HEK293 (cell line): ENCODE measurements around the gene OSBPL10.

Experiments used
- HOXA7 ChIP-seq: sonication (generic); formaldehyde crosslinking; IDR thresholded peaks from 2 replicates; pipeline ENCODE4 v1.8.1; 2022; ENCODE audit warnings: missing genetic modification reagents, borderline replicate concordance
- TRIM28 ChIP-seq: IDR thresholded peaks from 2 replicates; pipeline ENCODE4 v1.6.1; 2011; ENCODE audit warnings: low read length, control low read depth, borderline replicate concordance
- ZBTB7A ChIP-seq: fragments of 450-650 bp; formaldehyde crosslinking; IDR thresholded peaks from 2 replicates; pipeline ENCODE4 v1.5.1; 2016; ENCODE audit warnings: low read depth, missing biosample characterization, missing genetic modification characterization
- ZNF274 ChIP-seq, 2 experiments: fragments of 200-500 bp in 1 of 2; fragments of 450-650 bp in 1 of 2; sonication (Bioruptor generic) in 1 of 2; formaldehyde crosslinking in 1 of 2; IDR thresholded peaks; 2 replicates each; pipeline versions ENCODE4 v1.5.1 to v1.6.1; 2014 to 2016; ENCODE audit warnings: borderline replicate concordance in 1 of 2, inconsistent platforms in 1 of 2, low read length in 1 of 2, missing biosample characterization in 1 of 2, missing genetic modification characterization in 1 of 2
- ZNF335 ChIP-seq: fragments of 450-650 bp; formaldehyde crosslinking; conservative IDR thresholded peaks from 2 replicates; pipeline ENCODE4 v1.5.1; 2016; ENCODE audit warnings: missing biosample characterization, missing genetic modification characterization
- ZNF501 ChIP-seq: fragments of 450-650 bp; formaldehyde crosslinking; IDR thresholded peaks from 2 replicates; pipeline ENCODE4 v1.5.1; 2016; ENCODE audit warnings: missing biosample characterization, missing genetic modification characterization
- ZNF624 ChIP-seq: fragments of 450-650 bp; formaldehyde crosslinking; IDR thresholded peaks from 2 replicates; pipeline ENCODE4 v1.5.1; 2017; ENCODE audit warnings: missing biosample characterization, missing genetic modification characterization
- ZNF76 ChIP-seq: fragments of 450-650 bp; formaldehyde crosslinking; IDR thresholded peaks from 2 replicates; pipeline ENCODE4; 2016; ENCODE audit warnings: low read depth, missing biosample characterization, missing genetic modification characterization, borderline replicate concordance
- TF ChIP-seq, protein P1 (sequence below): fragments of 450-650 bp; formaldehyde crosslinking; IDR thresholded peaks from 2 replicates; pipeline ENCODE4 v1.5.1; 2017; ENCODE audit warnings: missing biosample characterization, missing genetic modification characterization
- TF ChIP-seq, protein P2 (sequence below): fragments of 450-650 bp; formaldehyde crosslinking; IDR thresholded peaks from 2 replicates; pipeline ENCODE4 v1.5.1; 2016; ENCODE audit warnings: missing biosample characterization, missing genetic modification characterization
- TF ChIP-seq, protein P3 (sequence below): fragments of 450-650 bp; formaldehyde crosslinking; IDR thresholded peaks from 2 replicates; pipeline ENCODE4 v1.5.1; 2016; ENCODE audit warnings: missing biosample characterization, missing genetic modification characterization

DNA sequence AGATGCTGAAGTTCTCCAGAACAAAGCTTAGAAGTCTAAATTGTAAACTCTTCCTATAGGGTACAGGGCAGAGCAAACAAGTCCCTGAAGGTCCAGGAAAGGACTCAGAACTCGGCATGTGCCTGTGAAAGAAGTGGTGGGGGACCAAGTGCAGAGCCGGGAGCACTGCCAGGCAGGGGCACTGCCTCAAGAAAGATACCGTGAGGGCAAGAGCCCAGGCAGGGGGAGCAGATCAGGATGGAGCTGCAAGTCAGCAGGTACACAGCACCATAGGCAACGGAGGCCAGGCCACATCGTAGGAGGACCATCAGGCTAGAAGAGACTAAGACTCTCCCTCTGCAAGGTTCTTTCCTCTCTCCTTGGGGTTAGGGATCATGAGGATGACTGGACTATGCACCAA is 191.6 kb downstream of the OSBPL10 start:
- TF ChIP-seq HOXA7 (CRISPR knock-in tag) (no peak), ZNF76 (tag by site-specific recombination) (no peak), ZNF335 (tag by site-specific recombination) (no peak), ZNF274 (IDR thresholded peaks at IDR 0.05; ENCODE audit: low read length) (no peak), ZNF274 (tag by site-specific recombination; IDR thresholded peaks at IDR 0.05; ENCODE audit: borderline replicate concordance) (no peak), ZNF624 (tag by site-specific recombination) (no peak), TRIM28 (no peak), ZBTB7A (no peak), ZNF501 (tag by site-specific recombination) (no peak)
- TF ChIP-seq, protein P1, sequence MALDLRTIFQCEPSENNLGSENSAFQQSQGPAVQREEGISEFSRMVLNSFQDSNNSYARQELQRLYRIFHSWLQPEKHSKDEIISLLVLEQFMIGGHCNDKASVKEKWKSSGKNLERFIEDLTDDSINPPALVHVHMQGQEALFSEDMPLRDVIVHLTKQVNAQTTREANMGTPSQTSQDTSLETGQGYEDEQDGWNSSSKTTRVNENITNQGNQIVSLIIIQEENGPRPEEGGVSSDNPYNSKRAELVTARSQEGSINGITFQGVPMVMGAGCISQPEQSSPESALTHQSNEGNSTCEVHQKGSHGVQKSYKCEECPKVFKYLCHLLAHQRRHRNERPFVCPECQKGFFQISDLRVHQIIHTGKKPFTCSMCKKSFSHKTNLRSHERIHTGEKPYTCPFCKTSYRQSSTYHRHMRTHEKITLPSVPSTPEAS (tag by site-specific recombination), result no peak
- TF ChIP-seq, protein P2, sequence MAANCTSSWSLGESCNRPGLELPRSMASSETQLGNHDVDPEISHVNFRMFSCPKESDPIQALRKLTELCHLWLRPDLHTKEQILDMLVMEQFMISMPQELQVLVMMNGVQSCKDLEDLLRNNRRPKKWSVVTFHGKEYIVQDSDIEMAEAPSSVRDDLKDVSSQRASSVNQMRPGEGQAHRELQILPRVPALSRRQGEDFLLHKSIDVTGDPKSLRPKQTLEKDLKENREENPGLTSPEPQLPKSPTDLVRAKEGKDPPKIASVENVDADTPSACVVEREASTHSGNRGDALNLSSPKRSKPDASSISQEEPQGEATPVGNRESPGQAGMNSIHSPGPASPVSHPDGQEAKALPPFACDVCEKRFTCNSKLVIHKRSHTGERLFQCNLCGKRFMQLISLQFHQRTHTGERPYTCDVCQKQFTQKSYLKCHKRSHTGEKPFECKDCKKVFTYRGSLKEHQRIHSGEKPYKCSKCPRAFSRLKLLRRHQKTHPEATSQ, result no peak
- TF ChIP-seq, protein P3, sequence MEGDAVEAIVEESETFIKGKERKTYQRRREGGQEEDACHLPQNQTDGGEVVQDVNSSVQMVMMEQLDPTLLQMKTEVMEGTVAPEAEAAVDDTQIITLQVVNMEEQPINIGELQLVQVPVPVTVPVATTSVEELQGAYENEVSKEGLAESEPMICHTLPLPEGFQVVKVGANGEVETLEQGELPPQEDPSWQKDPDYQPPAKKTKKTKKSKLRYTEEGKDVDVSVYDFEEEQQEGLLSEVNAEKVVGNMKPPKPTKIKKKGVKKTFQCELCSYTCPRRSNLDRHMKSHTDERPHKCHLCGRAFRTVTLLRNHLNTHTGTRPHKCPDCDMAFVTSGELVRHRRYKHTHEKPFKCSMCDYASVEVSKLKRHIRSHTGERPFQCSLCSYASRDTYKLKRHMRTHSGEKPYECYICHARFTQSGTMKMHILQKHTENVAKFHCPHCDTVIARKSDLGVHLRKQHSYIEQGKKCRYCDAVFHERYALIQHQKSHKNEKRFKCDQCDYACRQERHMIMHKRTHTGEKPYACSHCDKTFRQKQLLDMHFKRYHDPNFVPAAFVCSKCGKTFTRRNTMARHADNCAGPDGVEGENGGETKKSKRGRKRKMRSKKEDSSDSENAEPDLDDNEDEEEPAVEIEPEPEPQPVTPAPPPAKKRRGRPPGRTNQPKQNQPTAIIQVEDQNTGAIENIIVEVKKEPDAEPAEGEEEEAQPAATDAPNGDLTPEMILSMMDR (tag by site-specific recombination), result no peak
